HG03039 (cell line): ENCODE results near the gene PRUNE2.
A peak's percentile ranks its signal among the peaks of the same experiment; 100 is the strongest.

Experiments used
- ATAC-seq: cut with Tn5 transposase; IDR thresholded peaks from one replicate; pipeline ENCODE4 v1.9.1; 2021; ENCODE audit warnings: mild to moderate bottlenecking, moderate library complexity; ENCODE audit not compliant: unreplicated experiment

PRUNE2 gene

GRCh38 chr9:76580188-76580587 lies 325.7 kb downstream of the PRUNE2 start:
- ATAC-seq, result no peak

- ATAC-seq, result no peak
These were observed 329.6 kb downstream of the PRUNE2 start for GRCh38 chr9:76576344-76576743.

DNA sequence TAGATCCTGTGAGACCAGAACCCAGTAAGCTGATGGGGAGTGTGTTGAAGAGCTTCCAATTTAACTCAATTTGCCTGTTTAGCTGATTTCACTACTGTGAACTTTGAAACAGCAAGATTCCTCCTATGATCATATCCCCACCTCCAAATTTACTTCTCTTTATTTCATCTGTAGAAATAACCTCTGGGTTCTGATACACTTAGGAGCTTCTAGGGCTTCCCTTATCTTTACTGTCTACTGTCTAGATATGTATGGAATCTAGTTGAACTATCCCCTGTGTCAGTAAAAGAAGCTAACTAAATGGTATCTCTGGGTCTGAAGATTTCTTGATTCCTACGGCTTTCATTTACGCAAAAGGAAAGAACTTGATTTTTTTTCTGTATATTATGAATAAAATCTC lies 330.2 kb downstream of the PRUNE2 start:
- ATAC-seq, result no peak

GRCh38 chr9:76573905-76574760 lies 331.8 kb downstream of the PRUNE2 start:
- ATAC-seq, result no peak

DNA sequence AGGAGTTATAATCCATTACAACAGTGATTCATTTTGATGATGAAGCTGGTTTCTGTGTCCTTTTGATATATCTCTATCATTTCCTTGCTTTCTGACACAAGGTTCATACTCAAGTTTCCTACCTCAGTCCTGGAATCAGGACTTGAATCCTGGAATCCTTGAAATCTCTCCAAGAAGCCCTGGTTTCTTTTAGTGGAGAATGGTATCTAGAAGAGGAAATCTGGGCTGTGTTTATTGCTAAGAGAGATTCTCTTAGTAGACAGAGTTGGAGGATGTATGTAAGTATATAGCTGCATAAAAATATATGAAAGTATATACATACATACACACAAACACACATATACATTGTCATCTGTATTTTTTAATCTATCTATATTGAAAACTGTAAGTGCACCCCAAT lies 332.5 kb downstream of the PRUNE2 start:
- no peak for ATAC-seq

DNA sequence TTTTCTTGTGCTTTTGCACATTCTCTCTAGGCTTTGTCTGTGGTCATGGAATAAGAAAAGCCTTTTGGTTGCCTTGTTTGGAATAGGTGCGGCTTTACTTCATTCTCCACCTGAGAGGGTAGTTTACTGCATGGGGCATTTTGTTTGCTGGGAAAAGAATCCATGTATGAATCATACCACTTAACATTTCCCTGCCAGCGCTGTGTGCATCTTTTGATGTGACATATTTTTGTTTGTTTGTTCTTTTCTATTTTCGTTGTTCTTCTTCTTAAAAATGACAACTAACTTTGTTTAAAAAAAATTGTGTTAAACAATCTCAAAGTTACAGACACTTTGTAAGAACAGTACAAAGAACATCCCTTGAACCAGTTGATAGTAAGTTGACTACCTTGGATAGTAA lies 333.8 kb downstream of the PRUNE2 start:
- ATAC-seq, result no peak

GRCh38 chr9:76571743-76572146 lies 334.2 kb downstream of the PRUNE2 start:
- ATAC-seq, result no peak

GRCh38 chr9:76571288-76571687 lies 334.6 kb downstream of the PRUNE2 start:
- no peak for ATAC-seq

DNA sequence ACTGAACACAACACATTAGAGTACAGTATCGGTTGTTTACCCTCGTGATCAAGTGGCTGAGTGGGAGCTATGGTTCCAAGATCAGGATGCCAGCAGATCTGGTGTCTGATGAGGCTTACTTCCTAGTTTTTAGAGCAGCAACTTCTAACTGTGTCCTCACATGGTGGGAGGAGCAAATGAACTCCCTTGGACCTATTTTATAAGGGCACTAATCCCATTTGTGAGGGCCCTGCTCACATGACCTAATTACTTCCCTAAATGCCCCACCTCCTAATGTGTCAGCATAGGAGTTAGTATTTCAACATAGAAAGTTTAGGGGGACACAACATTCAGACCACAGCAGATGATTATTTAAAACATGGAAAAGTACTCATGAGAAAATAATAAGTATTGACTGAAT lies 335.1 kb downstream of the PRUNE2 start:
- ATAC-seq, result no peak

- ATAC-seq, result no peak
These were observed 338.8 kb downstream of the PRUNE2 start for GRCh38 chr9:76567086-76567485.

GRCh38 chr9:76564297-76564696 lies 341.6 kb downstream of the PRUNE2 start:
- no peak for ATAC-seq

- ATAC-seq, result peak; percentile 73
These were observed 343.4 kb downstream of the PRUNE2 start for GRCh38 chr9:76562511-76562911.

DNA sequence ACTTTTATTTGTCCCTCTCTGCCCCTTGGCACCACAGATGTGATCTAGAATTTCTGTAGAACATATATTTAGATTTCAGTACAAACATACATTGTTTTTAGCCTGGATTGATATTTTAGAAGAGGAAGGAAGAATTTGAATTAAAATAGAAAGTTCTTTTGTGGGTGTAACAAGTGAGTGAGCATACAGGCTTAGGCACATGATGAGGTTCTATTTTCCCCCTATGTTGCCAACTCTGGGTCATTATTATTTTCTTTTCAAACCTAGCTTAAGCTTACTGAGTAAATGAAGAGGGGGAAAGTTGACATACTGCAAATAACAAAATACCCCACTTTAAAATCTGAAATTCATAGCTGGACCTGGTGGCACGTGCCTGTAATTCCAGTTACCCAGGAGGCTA lies 344.0 kb downstream of the PRUNE2 start:
- ATAC-seq, result peak; percentile 13
